ENCODE measurements around the gene PRCD.

DNA sequence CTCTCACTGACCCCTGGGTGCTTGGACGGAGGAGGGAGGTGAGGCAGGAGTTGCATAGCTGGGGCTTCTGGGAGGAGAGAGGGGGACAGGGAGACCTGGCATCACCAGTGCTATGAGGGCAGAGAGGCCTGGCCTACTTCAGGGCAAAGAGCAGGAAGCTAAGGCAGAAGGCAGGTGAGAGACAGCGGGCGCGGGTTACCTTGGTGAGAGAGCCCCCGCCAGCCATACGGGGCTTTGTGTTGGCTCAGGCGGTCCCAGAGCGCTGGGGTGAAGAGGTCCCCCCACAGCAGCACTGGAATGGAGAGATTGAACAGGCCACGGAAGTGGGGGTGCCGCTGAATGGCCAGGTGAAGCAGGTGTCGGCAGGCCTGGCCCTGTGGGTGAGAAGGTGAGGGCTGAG is 34.3 kb downstream of the PRCD start:
- TF ChIP-seq, protein P1, sequence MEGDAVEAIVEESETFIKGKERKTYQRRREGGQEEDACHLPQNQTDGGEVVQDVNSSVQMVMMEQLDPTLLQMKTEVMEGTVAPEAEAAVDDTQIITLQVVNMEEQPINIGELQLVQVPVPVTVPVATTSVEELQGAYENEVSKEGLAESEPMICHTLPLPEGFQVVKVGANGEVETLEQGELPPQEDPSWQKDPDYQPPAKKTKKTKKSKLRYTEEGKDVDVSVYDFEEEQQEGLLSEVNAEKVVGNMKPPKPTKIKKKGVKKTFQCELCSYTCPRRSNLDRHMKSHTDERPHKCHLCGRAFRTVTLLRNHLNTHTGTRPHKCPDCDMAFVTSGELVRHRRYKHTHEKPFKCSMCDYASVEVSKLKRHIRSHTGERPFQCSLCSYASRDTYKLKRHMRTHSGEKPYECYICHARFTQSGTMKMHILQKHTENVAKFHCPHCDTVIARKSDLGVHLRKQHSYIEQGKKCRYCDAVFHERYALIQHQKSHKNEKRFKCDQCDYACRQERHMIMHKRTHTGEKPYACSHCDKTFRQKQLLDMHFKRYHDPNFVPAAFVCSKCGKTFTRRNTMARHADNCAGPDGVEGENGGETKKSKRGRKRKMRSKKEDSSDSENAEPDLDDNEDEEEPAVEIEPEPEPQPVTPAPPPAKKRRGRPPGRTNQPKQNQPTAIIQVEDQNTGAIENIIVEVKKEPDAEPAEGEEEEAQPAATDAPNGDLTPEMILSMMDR (IDR thresholded peaks at IDR 0.05) = no peak
- TF ChIP-seq POLR2A (IDR thresholded peaks at IDR 0.05) (no peak), EP300 (IDR thresholded peaks at IDR 0.05) (no peak)
